Embryonic facial prominence (tissue), 1 donor: ENCODE results near the gene CLDN14.

Source experiments
- DNase-seq: peaks from one replicate; pipeline ENCODE4 v3.0.0-alpha.2; 2016; ENCODE audit errors: extremely low spot score

Gene CLDN14

GRCh38 chr21:36471254-36471723 is 8.6 kb downstream of the CLDN14 start:
- DNase-seq: no peak

GRCh38 chr21:36470294-36470693 is 9.6 kb downstream of the CLDN14 start:
- no peak for DNase-seq

- DNase-seq: no peak
These were observed 13.8 kb downstream of the CLDN14 start for GRCh38 chr21:36466061-36466511.

- DNase-seq: no peak
These were observed 14.4 kb downstream of the CLDN14 start for GRCh38 chr21:36465478-36465877.

GRCh38 chr21:36464590-36464989 is 15.3 kb downstream of the CLDN14 start:
- DNase-seq: no peak

- DNase-seq: no peak
These were observed 15.9 kb downstream of the CLDN14 start for GRCh38 chr21:36463991-36464390.

GRCh38 chr21:36463204-36463603 is 16.7 kb downstream of the CLDN14 start:
- DNase-seq: no peak

- DNase-seq: no peak
These were observed 17.9 kb downstream of the CLDN14 start for GRCh38 chr21:36461918-36462486.

- no peak for DNase-seq
These were observed 18.5 kb downstream of the CLDN14 start for GRCh38 chr21:36461277-36461917.

- DNase-seq: no peak
These were observed 19.1 kb downstream of the CLDN14 start for GRCh38 chr21:36460866-36461265.

GRCh38 chr21:36459098-36459497 is 20.8 kb downstream of the CLDN14 start:
- DNase-seq: no peak

- no peak for DNase-seq
These were observed 23.1 kb downstream of the CLDN14 start for GRCh38 chr21:36456729-36457414.

GRCh38 chr21:36454706-36455105 is 25.2 kb downstream of the CLDN14 start:
- DNase-seq: no peak

GRCh38 chr21:36454093-36454531 is 25.8 kb downstream of the CLDN14 start:
- DNase-seq: no peak

GRCh38 chr21:36452281-36452825 is 27.6 kb downstream of the CLDN14 start:
- no peak for DNase-seq

- no peak for DNase-seq
These were observed 28.4 kb downstream of the CLDN14 start for GRCh38 chr21:36451506-36451905.

GRCh38 chr21:36450511-36450910 is 29.4 kb downstream of the CLDN14 start:
- DNase-seq: no peak

- no peak for DNase-seq
These were observed 33.6 kb downstream of the CLDN14 start for GRCh38 chr21:36446301-36446700.

GRCh38 chr21:36441715-36442114 is 38.2 kb downstream of the CLDN14 start:
- DNase-seq: no peak

GRCh38 chr21:36437745-36438128 is 42.2 kb downstream of the CLDN14 start:
- no peak for DNase-seq

GRCh38 chr21:36436829-36437744 is 42.8 kb downstream of the CLDN14 start:
- DNase-seq: no peak

GRCh38 chr21:36434144-36434543 is 45.8 kb downstream of the CLDN14 start:
- no peak for DNase-seq
